Mucosa of descending colon (tissue), 3 donors: Measurements from ENCODE around the gene TOPAZ1. TPM values are rescaled to one million over a fixed set of nuclear protein-coding genes. Genes with fewer than 3 reads are reported as not detected.
A peak's percentile ranks its signal among the peaks of the same experiment; 100 is the strongest.

ENCODE experiments used
- ATAC-seq: fragments of 200-7000 bp; cut with Tn5 transposase; one replicate; pipeline ENCODE4 v1.9.1; 2020; ENCODE audit warnings: mild to moderate bottlenecking, moderate library complexity
- DNase-seq, 3 donors: peaks; one replicate each; pipeline ENCODE4 v3.0.0-alpha.2; 2020
- H3K36me3 ChIP-seq: fragments of 200-600 bp; one replicate; pipeline ENCODE4 v1.8.0; 2021; ENCODE audit warnings: low read depth, mild to moderate bottlenecking
- H3K4me1 ChIP-seq: fragments of 200-600 bp; one replicate; pipeline ENCODE4 v1.8.0; 2021; ENCODE audit warnings: low read depth, mild to moderate bottlenecking
- H3K4me3 ChIP-seq: fragments of 200-600 bp; one replicate; pipeline ENCODE4 v1.8.0; 2021; ENCODE audit warnings: mild to moderate bottlenecking
- H3K9me3 ChIP-seq: fragments of 200-600 bp; one replicate; pipeline ENCODE4 v1.8.0; 2021; ENCODE audit warnings: mild to moderate bottlenecking
- CTCF ChIP-seq: fragments of 200-600 bp; IDR thresholded peaks from one replicate; pipeline ENCODE4 v1.8.0; 2022; ENCODE audit warnings: antibody characterized with exemption, mild to moderate bottlenecking
- intact Hi-C, 2 donors: fragments of 100-400 bp; cut with DNase I in 1 of 2; cut with micrococcal nuclease in 1 of 2; formaldehyde crosslinking; loops; one replicate each; pipeline versions ENCODE4 v1.11.0 to v1.11.1; 2022; cut with DNase I, micrococcal nuclease
- total RNA-seq, 3 donors: library from RNA; stranded (reverse); fragmentation: NEBNext Ultra II Directional in 2 of 3; extraction: Animal tissue kit (Norgen Biotek cat#: 25700) in 2 of 3; gene quantifications; one replicate each; pipeline versions ENCODE4 v1.2.1 to v1.2.4, GENCODE V29; 2021 to 2023
- donor health status: DM: no; HTN: no; CAD: no; lungs with moderate emphysema.
- donor health status: DM: no; HTN: no; CAD: no.
- donor health status: DM: no; HTN: yes; CAD: no.

Gene TOPAZ1
- total RNA-seq, 3 donors from 2014 or later = not detected

GRCh38 chr3:44323341-44323955 lies 81.8 kb downstream of the TOPAZ1 start:
- H3K9me3 ChIP-seq = no peaks in the 10 kb centered on the region
- H3K4me3 ChIP-seq = no peak overlapping the region
- DNase-seq (peak in 2 of 3 donors; percentile 57 to 93), ATAC-seq (peak; percentile 76)
- TF ChIP-seq CTCF = peak; percentile 54
- intact Hi-C loops = no loop called here
- no peaks in the 10 kb centered on the region for H3K36me3 ChIP-seq
- H3K4me1 ChIP-seq = no peaks in the 10 kb centered on the region

GRCh38 chr3:44324584-44324983 lies 82.9 kb downstream of the TOPAZ1 start:
- intact Hi-C loops = no loop called here
- TF ChIP-seq CTCF = no peak
- no peaks in the 10 kb centered on the region for H3K36me3 ChIP-seq

GRCh38 chr3:44326019-44326418 lies 84.3 kb downstream of the TOPAZ1 start:
- intact Hi-C loops = no loop called here
- Histone ChIP-seq H3K4me3 (no peak overlapping the region), H3K4me1 (no peaks in the 10 kb centered on the region), H3K9me3 (no peaks in the 10 kb centered on the region), H3K36me3 (no peaks in the 10 kb centered on the region)
- DNase-seq = no peak
- ATAC-seq = no peak
- no peak for TF ChIP-seq CTCF

More at GRCh38 chr3:44324584-44324983, 82.9 kb downstream of the TOPAZ1 start:
- H3K4me3 ChIP-seq = no peak overlapping the region
- no peaks in the 10 kb centered on the region for H3K4me1 ChIP-seq
- no peaks in the 10 kb centered on the region for H3K9me3 ChIP-seq
- no peak for ATAC-seq
- no peak for DNase-seq

- no peaks in the 10 kb centered on the region for H3K36me3 ChIP-seq
- H3K9me3 ChIP-seq = no peaks in the 10 kb centered on the region
- no peak overlapping the region for H3K4me3 ChIP-seq
- no peaks in the 10 kb centered on the region for H3K4me1 ChIP-seq
- intact Hi-C loops = no loop called here
- no peak for DNase-seq
- no peak for ATAC-seq
- no peak for TF ChIP-seq CTCF
Measured at GRCh38 chr3:44326515-44326914, 84.8 kb downstream of the TOPAZ1 start.

- Histone ChIP-seq H3K9me3 (no peaks in the 10 kb centered on the region), H3K4me1 (no peaks in the 10 kb centered on the region), H3K36me3 (no peaks in the 10 kb centered on the region), H3K4me3 (no peak overlapping the region)
- ATAC-seq = no peak
- intact Hi-C loops = no loop called here
- no peak for DNase-seq
- TF ChIP-seq CTCF = no peak
Measured at GRCh38 chr3:44329946-44330345, 88.3 kb downstream of the TOPAZ1 start.

GRCh38 chr3:44330444-44330843 lies 88.8 kb downstream of the TOPAZ1 start:
- no peak for TF ChIP-seq CTCF
- H3K4me3 ChIP-seq = no peak overlapping the region
- ATAC-seq = no peak
- no peaks in the 10 kb centered on the region for H3K4me1 ChIP-seq
- DNase-seq = no peak
- H3K36me3 ChIP-seq = no peaks in the 10 kb centered on the region
- intact Hi-C loops = no loop called here
- H3K9me3 ChIP-seq = no peaks in the 10 kb centered on the region
